HepG2 (cell line): ENCODE results near the gene GLRA1. TPM values are rescaled to one million over a fixed set of nuclear protein-coding genes. Genes with fewer than 3 reads are reported as not detected.

Experiments used
- BCL6 ChIP-seq: IDR thresholded peaks from 2 replicates; pipeline ENCODE4 v1.6.1; 2016; ENCODE audit warnings: missing genetic modification reagents, missing compliant biosample characterization
- CCDC6 ChIP-seq: sonication (generic); formaldehyde crosslinking; IDR thresholded peaks from 2 replicates; pipeline ENCODE4 v1.8.1; 2022; ENCODE audit warnings: mild to moderate bottlenecking, missing genetic modification reagents, moderate library complexity
- DMAP1 ChIP-seq: IDR thresholded peaks from 2 replicates; pipeline ENCODE4 v1.6.1; 2016
- EEA1 ChIP-seq: sonication (generic); formaldehyde crosslinking; IDR thresholded peaks from 2 replicates; pipeline ENCODE4 v1.5.1; 2020; ENCODE audit warnings: mild to moderate bottlenecking, missing genetic modification reagents, borderline replicate concordance
- HOXA9 ChIP-seq: sonication (generic); formaldehyde crosslinking; IDR thresholded peaks from 2 replicates; pipeline ENCODE4 v1.8.1; 2022; ENCODE audit warnings: missing genetic modification reagents, mild to moderate bottlenecking, moderate library complexity, borderline replicate concordance
- ISX ChIP-seq: sonication (generic); formaldehyde crosslinking; conservative IDR thresholded peaks from 2 replicates; pipeline ENCODE4 v1.5.0; 2020; ENCODE audit warnings: missing genetic modification reagents
- JUN ChIP-seq: sonication (generic); formaldehyde crosslinking; IDR thresholded peaks from 2 replicates; pipeline ENCODE4 v1.4.0; 2020; ENCODE audit warnings: mild to moderate bottlenecking, missing genetic modification reagents
- KAT7 ChIP-seq: IDR thresholded peaks from 2 replicates; pipeline ENCODE4 v1.6.1; 2018; ENCODE audit warnings: borderline replicate concordance, missing compliant biosample characterization
- KDM1A ChIP-seq: IDR thresholded peaks from 2 replicates; pipeline ENCODE4 v1.6.1; 2016; ENCODE audit warnings: missing compliant biosample characterization
- KLF6 ChIP-seq: IDR thresholded peaks from 2 replicates; pipeline ENCODE4 v1.8.0; 2016; ENCODE audit warnings: missing biosample characterization, missing genetic modification reagents
- MAFF ChIP-seq: IDR thresholded peaks from 2 replicates; pipeline ENCODE4 v1.6.1; 2011; ENCODE audit warnings: low read depth, low read length, improper control_type of control experiment
- MIER2 ChIP-seq: IDR thresholded peaks from 2 replicates; pipeline ENCODE4 v1.6.1; 2016; ENCODE audit warnings: missing biosample characterization, missing genetic modification reagents
- MTA3 ChIP-seq: sonication (generic); formaldehyde crosslinking; IDR thresholded peaks from 2 replicates; pipeline ENCODE4 v1.4.0; 2020; ENCODE audit warnings: missing genetic modification reagents
- RFXAP ChIP-seq: sonication (generic); formaldehyde crosslinking; IDR thresholded peaks from 2 replicates; pipeline ENCODE4 v1.4.0; 2020; ENCODE audit warnings: missing genetic modification reagents, borderline replicate concordance
- ZKSCAN5 ChIP-seq: sonication (generic); formaldehyde crosslinking; IDR thresholded peaks from 2 replicates; pipeline ENCODE4 v1.5.1; 2020; ENCODE audit warnings: mild to moderate bottlenecking, missing genetic modification reagents
- ZNF101 ChIP-seq: sonication (generic); formaldehyde crosslinking; IDR thresholded peaks from 2 replicates; pipeline ENCODE4 v1.4.0; 2020; ENCODE audit warnings: mild to moderate bottlenecking, low read depth, missing genetic modification reagents, borderline replicate concordance
- ZNF251 ChIP-seq: sonication (generic); formaldehyde crosslinking; IDR thresholded peaks from 2 replicates; pipeline ENCODE4 v1.9.0; 2021; ENCODE audit warnings: mild to moderate bottlenecking, missing genetic modification reagents
- ZNF572 ChIP-seq: sonication (generic); formaldehyde crosslinking; IDR thresholded peaks from 2 replicates; pipeline ENCODE4 v1.5.1; 2020; ENCODE audit warnings: mild to moderate bottlenecking, missing genetic modification reagents
- ZNF775 ChIP-seq: sonication (generic); formaldehyde crosslinking; IDR thresholded peaks from 2 replicates; pipeline ENCODE4 v1.4.0; 2020; ENCODE audit warnings: missing genetic modification reagents, mild to moderate bottlenecking, moderate library complexity, borderline replicate concordance
- ZNF850 ChIP-seq: sonication (generic); formaldehyde crosslinking; conservative IDR thresholded peaks from 2 replicates; pipeline ENCODE4 v1.9.0; 2021; ENCODE audit warnings: mild to moderate bottlenecking, missing genetic modification reagents
- polyA plus RNA-seq, 8 experiments: library from polyadenylated mRNA; depleted of rRNA in 3 of 8; stranded (reverse) in 7 of 8; unstranded in 1 of 8; fragments of >200 nt; fragmentation: Illumina TruSeq in 4 of 8; extraction: Trizol in 4 of 8; gene quantifications; 2 replicates each; pipeline versions ENCODE4 v1.2.1 to v1.2.3, GENCODE V29; 2011 to 2016; ENCODE audit warnings: low read depth in 4 of 8, missing spikeins in 1 of 8, mixed read lengths in 1 of 8; ENCODE audit not compliant: insufficient read depth in 1 of 8
- total RNA-seq, 5 experiments: library from RNA; depleted of rRNA; stranded (reverse); fragments of >200 nt; fragmentation: Illumina TruSeq; extraction: Trizol; gene quantifications; 2 replicates each; pipeline ENCODE4 v1.2.3, GENCODE V29; 2016; ENCODE audit warnings: low read depth in 1 of 5
- TF ChIP-seq, protein P1 (sequence below): sonication (generic); formaldehyde crosslinking; IDR thresholded peaks from 2 replicates; pipeline ENCODE4 v1.4.0; 2020; ENCODE audit warnings: missing genetic modification reagents
- TF ChIP-seq, protein P2 (sequence below): IDR thresholded peaks from 2 replicates; pipeline ENCODE4 v1.4.0; 2020; ENCODE audit warnings: mild to moderate bottlenecking, missing genetic modification reagents

Gene GLRA1
- total and polyA plus RNA-seq, 2 of the 13 experiments (the other 11 are each of a cell fraction or from before 2014, with no cell fraction given): not detected

- TF ChIP-seq ZNF850: peak; percentile 95
- peak; percentile 79; the same call in 1 of the 2 replicates for TF ChIP-seq KDM1A
- TF ChIP-seq MIER2 (CRISPR knock-in tag): peak; percentile 99
- TF ChIP-seq ZNF775 (CRISPR knock-in tag): peak; percentile 98
- TF ChIP-seq, protein P1, sequence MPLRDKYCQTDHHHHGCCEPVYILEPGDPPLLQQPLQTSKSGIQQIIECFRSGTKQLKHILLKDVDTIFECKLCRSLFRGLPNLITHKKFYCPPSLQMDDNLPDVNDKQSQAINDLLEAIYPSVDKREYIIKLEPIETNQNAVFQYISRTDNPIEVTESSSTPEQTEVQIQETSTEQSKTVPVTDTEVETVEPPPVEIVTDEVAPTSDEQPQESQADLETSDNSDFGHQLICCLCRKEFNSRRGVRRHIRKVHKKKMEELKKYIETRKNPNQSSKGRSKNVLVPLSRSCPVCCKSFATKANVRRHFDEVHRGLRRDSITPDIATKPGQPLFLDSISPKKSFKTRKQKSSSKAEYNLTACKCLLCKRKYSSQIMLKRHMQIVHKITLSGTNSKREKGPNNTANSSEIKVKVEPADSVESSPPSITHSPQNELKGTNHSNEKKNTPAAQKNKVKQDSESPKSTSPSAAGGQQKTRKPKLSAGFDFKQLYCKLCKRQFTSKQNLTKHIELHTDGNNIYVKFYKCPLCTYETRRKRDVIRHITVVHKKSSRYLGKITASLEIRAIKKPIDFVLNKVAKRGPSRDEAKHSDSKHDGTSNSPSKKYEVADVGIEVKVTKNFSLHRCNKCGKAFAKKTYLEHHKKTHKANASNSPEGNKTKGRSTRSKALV (CRISPR knock-in tag): peak; percentile 99
- TF ChIP-seq ZKSCAN5: peak; percentile 95
- no peak for TF ChIP-seq ZNF572
- peak; percentile 82 for TF ChIP-seq DMAP1 (CRISPR knock-in tag)
- TF ChIP-seq MAFF: no peak
- TF ChIP-seq ZNF101 (CRISPR knock-in tag): peak; percentile 97; the same call in 1 of the 2 replicates
- peak; percentile 93 for TF ChIP-seq BCL6 (CRISPR knock-in tag)
- peak; percentile 92; the same call in 1 of the 2 replicates for TF ChIP-seq KAT7 (CRISPR knock-in tag)
- peak; percentile 100 for TF ChIP-seq CCDC6 (CRISPR knock-in tag)
- peak; percentile 100 for TF ChIP-seq EEA1 (CRISPR knock-in tag)
- peak; percentile 99 for TF ChIP-seq HOXA9 (CRISPR knock-in tag)
- peak; percentile 97 for TF ChIP-seq RFXAP (CRISPR knock-in tag)
- peak; percentile 98; the same call in 1 of the 2 replicates for TF ChIP-seq ZNF251 (CRISPR knock-in tag)
- peak; percentile 100 for TF ChIP-seq ISX (CRISPR knock-in tag)
- peak; percentile 85 for TF ChIP-seq JUN
- TF ChIP-seq KLF6 (CRISPR knock-in tag): peak; percentile 100
- peak; percentile 97 for TF ChIP-seq MTA3 (CRISPR knock-in tag)
- TF ChIP-seq, protein P2, sequence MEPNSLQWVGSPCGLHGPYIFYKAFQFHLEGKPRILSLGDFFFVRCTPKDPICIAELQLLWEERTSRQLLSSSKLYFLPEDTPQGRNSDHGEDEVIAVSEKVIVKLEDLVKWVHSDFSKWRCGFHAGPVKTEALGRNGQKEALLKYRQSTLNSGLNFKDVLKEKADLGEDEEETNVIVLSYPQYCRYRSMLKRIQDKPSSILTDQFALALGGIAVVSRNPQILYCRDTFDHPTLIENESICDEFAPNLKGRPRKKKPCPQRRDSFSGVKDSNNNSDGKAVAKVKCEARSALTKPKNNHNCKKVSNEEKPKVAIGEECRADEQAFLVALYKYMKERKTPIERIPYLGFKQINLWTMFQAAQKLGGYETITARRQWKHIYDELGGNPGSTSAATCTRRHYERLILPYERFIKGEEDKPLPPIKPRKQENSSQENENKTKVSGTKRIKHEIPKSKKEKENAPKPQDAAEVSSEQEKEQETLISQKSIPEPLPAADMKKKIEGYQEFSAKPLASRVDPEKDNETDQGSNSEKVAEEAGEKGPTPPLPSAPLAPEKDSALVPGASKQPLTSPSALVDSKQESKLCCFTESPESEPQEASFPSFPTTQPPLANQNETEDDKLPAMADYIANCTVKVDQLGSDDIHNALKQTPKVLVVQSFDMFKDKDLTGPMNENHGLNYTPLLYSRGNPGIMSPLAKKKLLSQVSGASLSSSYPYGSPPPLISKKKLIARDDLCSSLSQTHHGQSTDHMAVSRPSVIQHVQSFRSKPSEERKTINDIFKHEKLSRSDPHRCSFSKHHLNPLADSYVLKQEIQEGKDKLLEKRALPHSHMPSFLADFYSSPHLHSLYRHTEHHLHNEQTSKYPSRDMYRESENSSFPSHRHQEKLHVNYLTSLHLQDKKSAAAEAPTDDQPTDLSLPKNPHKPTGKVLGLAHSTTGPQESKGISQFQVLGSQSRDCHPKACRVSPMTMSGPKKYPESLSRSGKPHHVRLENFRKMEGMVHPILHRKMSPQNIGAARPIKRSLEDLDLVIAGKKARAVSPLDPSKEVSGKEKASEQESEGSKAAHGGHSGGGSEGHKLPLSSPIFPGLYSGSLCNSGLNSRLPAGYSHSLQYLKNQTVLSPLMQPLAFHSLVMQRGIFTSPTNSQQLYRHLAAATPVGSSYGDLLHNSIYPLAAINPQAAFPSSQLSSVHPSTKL (CRISPR knock-in tag): peak; percentile 95
Observed at GRCh38 chr5:151924564-151925301, at the start of gene GLRA1 (continued).
